ENCODE results near the gene ZNF213.
"Not testable (repeated sequence)": the region's sequence is repeated elsewhere in the genome, so short reads cannot be mapped to it uniquely, and the experiment has no call there.

The ZNF213 gene

DNA sequence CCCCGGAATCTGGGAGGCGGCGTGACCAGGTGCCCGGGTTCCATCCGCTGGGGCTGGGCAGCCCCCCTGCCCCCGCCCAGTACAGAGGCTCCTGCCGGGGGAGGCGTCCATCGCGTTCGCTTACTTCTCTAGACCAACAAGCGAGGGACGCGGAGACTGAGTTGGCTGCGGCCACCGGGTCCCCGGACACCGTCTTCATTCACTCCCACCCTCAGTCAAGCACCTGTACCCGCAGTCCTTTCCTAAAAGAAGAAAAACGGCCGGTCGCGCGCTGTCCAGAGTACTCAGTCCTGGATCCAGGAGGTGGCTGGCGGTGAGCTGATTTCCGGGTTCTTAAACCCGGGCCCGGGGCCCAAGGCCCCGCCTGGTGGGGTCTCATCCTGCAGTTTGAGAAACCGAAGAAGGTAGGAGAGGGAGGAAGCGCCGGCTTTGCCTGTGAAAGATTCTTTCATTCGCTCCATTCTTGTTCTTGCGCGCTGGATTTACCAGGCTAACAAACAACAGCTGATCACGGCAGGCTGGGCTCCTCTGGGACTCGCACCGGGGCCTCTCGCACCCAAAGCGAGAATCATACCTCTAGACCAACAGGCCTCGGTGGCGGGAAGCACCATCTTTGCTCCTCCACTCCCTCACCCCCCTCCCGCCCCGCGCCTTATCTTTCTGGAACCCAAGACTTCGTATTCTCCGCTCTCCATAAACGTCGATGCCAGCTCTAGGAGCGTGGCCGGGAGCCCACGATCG lies 35.8 kb downstream of the ZNF213 start:
- no peak for DNase-seq (ENCODE audit: low read depth)

GRCh38 chr16:3171181-3171854 lies 36.5 kb downstream of the ZNF213 start:
- DNase-seq (ENCODE audit: low read depth) = no peak

DNA sequence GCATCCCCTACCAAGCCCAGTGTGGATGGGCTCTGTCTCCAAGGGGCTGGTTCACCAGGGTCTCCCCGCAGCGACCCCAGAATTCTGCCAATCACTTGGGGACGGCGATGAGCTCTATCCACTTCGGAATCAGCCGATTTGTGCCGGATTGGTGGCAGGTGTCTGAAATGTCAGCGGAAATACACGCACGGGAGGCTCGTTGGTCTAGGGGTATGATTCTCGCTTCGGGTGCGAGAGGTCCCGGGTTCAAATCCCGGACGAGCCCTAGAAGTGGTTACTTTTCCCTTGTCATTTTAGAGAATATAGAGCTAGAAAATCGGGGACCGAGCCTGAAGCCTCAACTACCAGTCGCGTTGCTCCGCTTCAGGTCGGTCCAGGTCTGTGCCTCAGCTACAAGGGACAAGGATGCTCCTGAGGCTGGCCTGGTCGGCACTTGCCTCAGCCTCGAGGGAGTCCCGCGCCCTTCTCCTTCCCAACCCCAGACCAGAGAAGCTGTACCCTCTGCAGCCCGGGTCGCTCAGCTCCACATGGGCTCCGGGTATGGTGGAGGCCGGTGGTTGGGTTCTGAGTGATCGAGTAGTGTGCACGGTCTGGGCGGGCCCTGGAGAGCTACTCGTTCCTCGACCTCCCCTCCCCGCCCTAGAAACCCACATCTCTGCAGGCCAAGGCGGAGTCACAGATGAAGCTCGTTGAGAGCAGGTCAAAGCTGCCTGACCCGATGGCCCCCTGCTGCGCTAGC lies 37.2 kb downstream of the ZNF213 start:
- DNase-seq (ENCODE audit: low read depth) = no peak

DNA sequence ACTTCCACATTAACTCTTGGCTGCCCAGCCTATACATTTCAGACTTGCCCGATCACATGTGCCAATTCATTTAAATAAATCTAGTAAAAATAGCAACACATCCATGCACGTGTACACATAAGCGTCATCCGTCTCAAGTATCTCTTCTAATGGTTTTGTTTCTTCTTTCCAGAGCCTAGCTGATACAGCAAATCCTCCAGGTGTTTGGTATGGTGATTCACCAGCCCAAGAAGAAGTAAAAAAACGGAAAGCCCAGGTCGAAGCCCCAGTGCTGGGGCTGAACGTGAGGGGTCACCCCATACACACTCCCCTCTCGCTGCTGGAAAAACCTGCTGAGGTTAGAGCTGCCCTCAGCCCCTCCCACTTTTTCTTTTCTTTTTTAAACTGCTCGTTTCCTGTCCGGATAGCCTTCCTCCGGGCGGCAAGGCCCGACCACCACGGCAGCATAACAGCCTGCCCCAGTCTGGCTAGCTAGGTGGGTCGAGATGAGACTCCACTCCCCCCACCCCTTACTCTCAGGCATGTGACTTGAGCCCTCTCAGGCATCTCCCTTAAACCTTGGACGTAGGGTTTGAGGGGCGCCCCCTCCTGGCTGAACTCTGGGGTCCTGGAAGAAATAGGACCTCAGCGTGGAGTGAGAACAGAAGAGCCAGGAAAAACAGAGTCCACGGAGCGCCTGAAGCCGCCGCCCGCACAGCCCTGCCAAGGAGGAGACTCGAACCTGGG lies 39.2 kb downstream of the ZNF213 start:
- DNase-seq (ENCODE audit: low read depth) = no peak

DNA sequence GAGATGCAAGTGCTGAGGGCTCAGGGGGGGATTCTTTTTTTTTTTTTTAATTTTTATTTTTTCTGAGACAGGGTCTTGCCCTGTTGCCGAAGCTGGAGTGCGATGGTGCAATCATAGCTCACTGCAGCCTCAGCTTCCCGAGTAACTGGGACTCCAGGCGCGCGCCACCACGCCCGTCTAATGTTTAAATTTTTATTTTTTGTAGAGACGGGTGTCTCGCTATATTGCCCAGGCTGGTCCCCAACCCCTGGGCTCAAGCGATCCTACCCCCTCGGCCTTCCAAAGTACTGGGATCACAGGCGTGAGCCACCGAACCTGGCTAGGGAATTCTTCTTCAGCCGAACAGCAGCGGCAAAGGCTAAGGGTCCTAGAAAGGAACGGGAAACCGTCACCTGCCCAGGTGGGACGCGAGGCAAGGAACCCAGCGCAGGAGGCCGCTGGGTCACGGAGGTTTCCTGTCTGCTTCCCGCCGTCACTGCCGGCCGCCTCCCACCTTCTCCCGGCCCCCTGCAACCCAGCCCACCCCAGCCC lies 39.9 kb downstream of the ZNF213 start:
- DNase-seq (ENCODE audit: low read depth) = no peak

DNA sequence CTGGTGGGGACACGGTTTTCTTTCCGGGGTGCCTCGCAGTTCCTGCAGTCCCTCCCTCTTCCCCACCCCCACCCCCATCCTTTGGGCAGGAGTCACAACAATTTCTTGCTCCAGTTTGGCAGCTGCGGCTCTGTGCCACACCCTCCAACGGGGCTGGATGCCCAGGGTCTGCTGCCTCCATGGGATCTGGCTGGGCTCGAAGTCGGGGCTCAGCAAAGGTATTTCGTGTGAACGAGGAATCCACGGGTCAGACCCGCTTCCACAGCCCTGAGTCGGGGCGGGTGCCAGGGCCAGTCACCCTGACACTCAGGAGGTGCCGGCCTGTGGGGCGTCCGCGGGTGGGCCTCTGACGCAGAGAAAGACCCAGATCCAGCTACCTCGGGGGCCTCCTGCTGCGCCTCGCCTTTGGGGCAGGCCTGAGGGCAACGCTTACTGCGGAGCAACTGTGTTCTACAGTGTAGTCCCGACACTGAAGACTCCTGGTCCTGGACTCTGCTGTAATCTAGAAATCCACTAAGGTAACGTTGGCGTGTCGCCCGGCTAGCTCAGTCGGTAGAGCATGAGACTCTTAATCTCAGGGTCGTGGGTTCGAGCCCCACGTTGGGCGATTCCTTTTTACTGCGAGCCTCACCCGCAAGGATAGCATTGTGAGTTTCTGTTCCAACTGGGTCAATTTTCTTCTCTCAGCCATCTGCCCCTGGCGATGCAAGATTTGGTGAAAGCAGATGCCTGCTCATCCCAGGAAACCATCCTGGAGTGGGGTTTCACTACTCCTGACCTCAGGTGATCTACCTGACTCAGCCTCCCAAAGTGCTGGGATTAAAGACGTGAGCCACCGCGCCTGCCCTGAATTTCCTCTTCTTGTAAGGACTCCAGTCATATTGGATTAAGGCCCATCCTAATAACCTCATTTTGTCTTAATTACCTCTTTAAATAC lies 40.6 kb downstream of the ZNF213 start:
- DNase-seq (ENCODE audit: low read depth) = no peak

DNA sequence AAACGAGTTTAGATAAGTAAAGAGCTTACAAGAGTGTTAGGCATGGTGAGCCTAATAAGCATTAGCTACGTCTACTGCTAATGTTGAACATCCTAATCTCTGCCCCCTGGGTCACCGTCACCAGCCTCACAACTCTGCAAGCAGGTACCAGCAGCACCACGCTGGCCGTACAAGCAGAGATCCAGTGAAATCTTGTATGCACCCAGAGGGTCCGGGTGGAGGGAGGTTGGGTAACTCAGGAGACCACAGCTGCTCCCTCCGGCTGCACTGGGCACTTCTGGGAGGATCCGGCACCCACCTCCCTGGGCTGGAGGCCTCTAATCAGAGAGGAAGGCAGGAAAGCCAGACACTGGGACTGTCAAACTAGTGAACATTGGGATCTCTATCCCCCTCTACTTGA lies 44.8 kb downstream of the ZNF213 start:
- no peak for DNase-seq (ENCODE audit: low read depth)

GRCh38 chr16:3180445-3180878 lies 45.6 kb downstream of the ZNF213 start:
- DNase-seq (ENCODE audit: low read depth) = no peak

DNA sequence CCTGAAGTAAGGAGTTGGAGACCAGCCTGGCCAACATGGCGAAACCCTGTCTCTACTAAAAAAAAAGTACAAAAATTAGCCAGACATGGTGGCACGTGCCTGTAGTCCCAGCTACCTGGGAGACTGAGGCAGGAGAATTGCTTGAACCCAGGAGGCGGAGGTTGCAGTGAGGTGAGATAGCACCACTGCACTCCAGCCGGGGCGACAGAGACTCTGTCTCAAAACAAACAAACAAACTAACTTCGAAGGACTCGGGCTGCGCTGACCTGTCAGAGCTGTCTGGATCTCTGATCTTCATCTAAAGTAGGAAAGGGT lies 47.4 kb downstream of the ZNF213 start:
- DNase-seq (ENCODE audit: low read depth) = not testable (repeated sequence)

- DNase-seq (ENCODE audit: low read depth) = no peak
Observed at GRCh38 chr16:3182608-3183444, 48.0 kb downstream of the ZNF213 start.

- DNase-seq (ENCODE audit: low read depth) = no peak
Observed at GRCh38 chr16:3183445-3184139, 48.8 kb downstream of the ZNF213 start.

DNA sequence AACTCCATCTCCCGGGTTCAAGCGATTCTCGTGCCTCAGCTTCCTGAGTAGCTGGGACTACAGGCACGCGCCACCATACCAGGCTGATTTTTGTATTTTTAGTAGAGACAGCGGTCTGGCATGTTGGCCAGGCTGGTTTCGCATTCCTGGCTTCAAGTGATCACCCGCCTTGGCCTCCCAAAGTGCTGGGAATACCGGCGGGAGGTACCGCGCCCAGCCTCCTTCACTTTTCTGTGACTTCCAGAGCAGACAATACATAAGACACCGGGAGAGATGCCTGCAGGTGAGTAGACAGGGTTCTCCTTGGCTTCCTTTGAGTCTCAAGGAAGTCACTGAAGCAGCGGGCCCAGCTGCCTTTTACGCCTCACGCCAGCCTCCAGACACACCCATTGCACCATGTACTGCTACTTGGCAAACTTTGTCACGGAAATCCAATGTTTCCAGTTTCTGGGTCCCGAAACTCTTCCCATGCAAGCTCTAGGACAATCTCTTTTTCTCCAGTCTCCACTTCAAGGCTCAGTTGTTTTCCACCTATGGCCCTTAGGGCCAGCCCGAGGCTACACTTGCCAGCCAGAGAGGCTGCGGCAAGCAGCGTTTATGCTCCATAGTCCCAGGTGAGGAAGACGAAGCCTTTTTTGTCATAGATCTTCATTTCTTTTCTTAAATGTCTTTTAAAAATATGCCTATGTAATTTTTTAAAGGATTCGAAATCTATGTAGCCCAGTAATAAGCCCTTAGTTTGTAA lies 52.3 kb downstream of the ZNF213 start:
- no peak for DNase-seq (ENCODE audit: low read depth)

DNA sequence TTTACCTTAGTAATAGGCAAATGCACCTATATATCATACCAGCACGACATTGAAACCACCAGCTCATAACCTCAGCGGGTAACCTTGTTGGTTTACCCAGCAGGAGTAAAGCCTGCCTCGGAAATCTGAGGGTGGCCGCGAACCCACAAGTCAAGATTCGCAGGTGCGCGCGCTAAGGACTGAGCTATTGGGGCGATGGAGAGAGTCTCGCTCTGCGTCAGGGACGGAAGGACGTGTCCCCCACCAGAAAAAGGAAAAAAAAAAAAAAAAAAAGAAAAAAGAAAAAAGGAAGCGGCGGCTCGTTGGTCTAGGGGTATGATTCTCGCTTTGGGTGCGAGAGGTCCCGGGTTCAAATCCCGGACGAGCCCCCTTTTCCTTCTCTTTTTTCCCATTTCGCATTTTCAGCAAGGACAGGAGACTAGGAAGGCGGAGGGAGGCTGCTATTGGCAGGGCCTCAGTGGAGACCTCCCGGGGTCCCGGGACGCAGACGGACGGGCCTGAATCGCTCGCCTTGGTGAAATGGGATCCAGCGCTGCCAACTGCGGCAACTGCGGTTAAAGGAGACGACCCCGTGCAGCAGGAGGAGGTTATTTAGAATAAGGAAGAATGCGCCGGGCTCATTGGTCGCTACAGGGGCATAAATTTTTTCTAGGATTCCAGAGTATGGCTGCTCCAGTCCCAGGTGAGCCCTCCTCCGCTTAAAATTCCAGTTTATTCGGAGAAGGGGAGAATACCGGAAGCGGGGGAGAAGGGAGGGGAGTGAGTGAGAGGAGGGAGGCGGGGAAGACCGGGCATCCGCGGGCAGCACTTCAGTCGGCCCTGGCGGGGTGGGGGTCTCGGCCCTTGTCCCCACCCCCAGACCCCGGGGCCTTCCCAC lies 53.2 kb downstream of the ZNF213 start, which contains the start of gene OR1F1:
TSS of gene OR1F1 (plus strand) at position 407 of the 877 bp plus-strand sequence.
- DNase-seq (ENCODE audit: low read depth) = no peak

GRCh38 chr16:3188675-3188924 lies 53.8 kb downstream of the ZNF213 start:
- no peak for DNase-seq (ENCODE audit: low read depth)

DNA sequence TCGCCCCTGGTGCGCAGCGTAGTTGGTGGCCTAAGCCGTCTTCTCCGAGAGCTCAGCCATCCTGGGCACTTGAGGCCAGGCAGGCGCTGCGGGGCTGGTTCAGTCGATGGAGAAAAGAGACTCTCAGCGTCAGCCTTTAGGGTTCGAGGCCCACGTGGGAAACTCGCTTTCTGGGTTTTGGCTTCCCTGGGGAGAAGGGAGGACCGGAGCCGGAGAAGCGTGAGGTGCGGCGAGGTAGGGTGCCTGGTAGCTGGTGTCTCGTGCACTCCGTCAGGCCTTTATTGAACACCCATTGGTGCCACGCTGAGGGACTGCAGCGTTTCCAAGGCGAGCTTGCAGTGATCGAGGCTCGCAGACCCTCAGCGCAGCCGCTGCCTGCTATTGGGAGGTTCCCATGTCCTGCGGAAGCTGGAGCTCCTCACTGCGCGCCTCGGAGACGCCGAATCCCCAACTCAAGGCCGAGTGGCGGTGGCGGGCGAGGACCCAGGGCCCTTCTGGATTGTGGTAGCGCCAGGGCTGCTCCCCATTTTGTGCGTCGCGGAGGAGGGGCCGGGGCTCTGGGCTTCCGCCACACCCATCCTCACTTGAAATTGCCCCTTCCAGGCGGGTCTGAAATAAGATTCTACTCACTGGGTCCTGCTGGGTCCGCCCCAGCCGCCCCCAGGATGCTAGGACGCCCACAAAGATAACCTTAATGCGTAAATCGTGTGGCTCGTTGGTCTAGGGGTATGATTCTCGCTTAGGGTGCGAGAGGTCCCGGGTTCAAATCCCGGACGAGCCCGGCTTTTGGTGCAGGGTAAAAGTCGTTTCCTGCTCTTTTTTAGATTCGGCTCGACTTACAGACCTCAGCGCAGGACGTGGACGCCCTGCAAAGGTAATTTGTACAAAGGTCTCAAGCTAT lies 54.3 kb downstream of the ZNF213 start:
- no peak for DNase-seq (ENCODE audit: low read depth)

DNA sequence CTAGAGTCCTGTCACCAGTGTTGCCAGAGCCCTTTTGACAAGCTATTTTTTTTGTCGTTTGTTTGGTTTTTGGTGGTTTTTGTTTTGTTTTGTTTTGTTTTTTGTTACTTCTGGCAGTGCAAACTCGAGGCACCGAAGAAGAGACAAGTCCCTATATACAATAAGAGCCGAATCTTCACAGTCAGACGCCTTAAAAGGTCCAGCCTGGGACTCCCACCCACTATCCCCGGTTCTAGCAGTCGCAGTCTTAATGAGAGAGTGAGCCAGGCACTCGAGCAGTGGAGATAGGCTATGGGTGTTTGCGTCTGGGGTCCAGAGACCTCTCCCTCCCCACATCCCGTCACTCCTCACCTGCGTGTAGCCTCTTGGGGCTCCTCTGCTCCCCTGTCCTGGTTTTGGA lies 55.0 kb downstream of the ZNF213 start:
- DNase-seq (ENCODE audit: low read depth) = no peak

GRCh38 chr16:3190949-3191353 lies 56.1 kb downstream of the ZNF213 start:
- DNase-seq (ENCODE audit: low read depth) = no peak
